ENCODE results near the gene LOX.

DNA sequence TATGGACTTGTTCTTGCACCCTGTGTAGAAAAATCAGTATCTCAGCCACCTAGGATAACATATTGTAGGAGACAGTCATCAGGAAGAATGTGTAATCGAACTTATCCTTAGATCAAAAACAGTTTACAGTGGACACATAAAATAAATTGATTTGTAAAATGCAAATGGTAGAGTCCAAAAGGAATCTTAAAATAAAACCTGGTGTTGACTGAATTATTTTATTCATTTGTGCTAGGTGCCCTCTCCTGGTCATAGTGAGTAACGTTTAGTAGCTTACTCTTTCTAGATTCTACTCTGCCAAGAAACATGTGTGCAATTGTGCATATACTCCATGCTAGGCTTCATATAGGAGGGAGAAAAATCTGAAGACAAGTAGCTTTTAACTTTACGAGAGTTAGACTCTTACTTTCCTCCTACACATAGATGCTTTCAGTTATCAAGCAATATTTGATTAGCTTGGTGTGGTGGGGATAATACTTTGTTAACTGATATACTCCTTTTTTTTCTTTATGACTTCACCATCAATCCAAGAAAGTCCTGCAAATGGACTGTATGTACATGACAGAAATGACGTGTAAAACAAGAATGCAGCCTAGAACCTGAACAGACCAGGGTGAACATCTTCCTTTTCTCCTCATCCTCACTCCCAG is 23.7 kb upstream of the LOX start:
- TF ChIP-seq, protein P1, sequence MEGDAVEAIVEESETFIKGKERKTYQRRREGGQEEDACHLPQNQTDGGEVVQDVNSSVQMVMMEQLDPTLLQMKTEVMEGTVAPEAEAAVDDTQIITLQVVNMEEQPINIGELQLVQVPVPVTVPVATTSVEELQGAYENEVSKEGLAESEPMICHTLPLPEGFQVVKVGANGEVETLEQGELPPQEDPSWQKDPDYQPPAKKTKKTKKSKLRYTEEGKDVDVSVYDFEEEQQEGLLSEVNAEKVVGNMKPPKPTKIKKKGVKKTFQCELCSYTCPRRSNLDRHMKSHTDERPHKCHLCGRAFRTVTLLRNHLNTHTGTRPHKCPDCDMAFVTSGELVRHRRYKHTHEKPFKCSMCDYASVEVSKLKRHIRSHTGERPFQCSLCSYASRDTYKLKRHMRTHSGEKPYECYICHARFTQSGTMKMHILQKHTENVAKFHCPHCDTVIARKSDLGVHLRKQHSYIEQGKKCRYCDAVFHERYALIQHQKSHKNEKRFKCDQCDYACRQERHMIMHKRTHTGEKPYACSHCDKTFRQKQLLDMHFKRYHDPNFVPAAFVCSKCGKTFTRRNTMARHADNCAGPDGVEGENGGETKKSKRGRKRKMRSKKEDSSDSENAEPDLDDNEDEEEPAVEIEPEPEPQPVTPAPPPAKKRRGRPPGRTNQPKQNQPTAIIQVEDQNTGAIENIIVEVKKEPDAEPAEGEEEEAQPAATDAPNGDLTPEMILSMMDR (optimal IDR thresholded peaks at IDR 0.05 in 1 of 3, IDR thresholded peaks at IDR 0.05 in 1 of 3, conservative IDR thresholded peaks at IDR 0.05 in 1 of 3; ENCODE audit: extremely low read depth in 1 of 3, insufficient read depth in 2 of 3, low read length in 3 of 3): peak in 2 of 3 experiments; percentile 43 to 52
- TF ChIP-seq EZH2 (IDR thresholded peaks at IDR 0.05; ENCODE audit: low read length): no peak

Data from keratinocyte (primary cell).